GM18517 (cell line): ENCODE results near the gene C1orf56.

Experiments used
- ATAC-seq: cut with Tn5 transposase; IDR thresholded peaks from one replicate; pipeline ENCODE4 v1.9.1; 2021; ENCODE audit warnings: mild to moderate bottlenecking, moderate library complexity; ENCODE audit not compliant: unreplicated experiment

C1orf56 gene

DNA sequence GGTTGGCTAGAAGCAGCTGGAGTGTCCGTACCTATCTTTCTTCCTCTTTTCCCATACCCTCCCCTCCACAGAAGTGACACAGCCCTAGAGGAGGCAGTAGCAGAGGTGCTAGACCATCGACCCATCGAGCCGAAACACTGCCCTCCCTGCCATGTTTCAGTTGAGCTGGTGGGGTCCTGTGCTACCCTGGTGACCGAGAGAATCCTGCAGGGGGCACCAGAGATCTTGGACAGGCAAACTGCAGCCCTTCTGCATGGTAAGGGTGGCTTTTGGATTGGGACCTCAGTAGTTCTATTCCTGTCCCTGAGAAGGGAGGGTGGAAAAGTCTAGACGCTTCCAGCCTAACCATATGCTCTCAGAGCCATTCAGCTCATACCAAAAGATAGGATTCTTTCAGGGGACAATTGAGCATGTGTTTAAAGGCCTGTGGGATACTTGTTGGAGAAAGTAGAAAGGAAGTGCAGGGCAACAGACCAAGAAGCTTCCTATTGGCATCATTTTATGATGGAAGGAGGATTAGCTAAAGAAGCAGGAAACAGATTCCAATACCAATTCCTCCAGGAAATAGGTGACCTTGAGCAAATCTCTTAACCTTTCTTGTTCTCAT lies 22.9 kb upstream of the C1orf56 start:
- ATAC-seq, result no peak

GRCh38 chr1:151026460-151026859 lies 21.1 kb upstream of the C1orf56 start:
- ATAC-seq, result no peak

DNA sequence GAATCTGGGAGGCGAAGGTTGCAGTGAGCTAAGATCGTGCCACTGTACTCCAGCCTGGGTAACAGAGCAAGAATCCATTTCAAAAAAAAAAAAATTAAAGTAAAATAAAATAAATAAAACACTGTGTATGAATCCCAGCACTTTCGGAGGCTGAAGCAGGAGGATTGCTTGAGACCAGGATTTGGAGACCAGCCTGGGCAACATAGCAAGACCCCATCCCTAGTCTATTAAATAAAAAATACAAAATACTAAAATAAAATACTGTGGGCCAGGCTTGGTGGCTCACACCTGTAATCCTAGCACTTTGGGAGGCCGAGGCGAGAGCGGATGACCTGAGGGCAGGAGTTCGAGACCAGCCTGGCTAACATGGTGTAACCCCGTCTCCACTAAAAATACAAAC lies 15.4 kb upstream of the C1orf56 start:
- no peak for ATAC-seq

- no peak for ATAC-seq
Measured at GRCh38 chr1:151035167-151035566, 12.4 kb upstream of the C1orf56 start.

DNA sequence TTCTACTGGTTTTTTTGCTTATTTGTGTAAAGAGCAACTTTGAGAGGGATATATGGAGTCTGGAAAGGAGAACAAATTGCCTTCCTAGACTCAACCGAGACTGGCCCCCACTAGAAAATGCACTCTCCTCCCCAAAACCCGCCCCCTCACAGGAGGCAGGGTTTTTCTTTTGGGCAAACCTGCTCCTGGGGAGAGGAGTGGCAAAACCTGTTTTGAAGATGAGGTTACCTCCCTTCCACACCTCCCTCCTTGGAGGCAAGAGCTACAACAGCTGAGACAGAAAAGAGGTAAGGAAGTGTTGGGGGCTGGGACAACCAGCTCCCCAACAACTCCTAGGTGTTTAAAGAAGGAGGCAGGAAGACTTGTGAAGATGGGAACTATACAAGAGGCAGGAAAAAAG lies 11.2 kb upstream of the C1orf56 start, which contains the start of gene BNIPL:
BNIPL (plus strand) TSS at position 231 of the 400 bp plus-strand sequence; CDS start at position 371, 140 bp downstream.
- no peak for ATAC-seq

DNA sequence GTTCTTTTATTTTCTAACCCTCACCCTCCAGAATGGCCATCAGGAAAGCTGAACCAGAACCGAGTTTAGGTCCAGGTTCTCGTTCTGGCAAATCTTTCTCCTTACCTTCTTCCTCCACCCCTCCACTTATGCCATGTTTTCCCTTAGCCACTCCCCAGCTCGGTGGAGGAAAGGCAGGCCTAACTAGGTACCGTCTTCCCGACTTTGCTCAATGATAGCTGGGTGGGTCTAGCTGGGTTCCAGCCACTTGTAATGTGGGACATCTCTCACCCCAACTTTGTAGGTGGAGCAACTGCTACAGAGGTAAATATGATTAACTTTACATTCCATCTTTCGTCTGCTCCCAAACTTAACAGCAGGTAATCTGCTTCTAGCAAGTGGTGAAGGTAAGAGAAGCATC lies 10.5 kb upstream of the C1orf56 start:
- ATAC-seq, result no peak

DNA sequence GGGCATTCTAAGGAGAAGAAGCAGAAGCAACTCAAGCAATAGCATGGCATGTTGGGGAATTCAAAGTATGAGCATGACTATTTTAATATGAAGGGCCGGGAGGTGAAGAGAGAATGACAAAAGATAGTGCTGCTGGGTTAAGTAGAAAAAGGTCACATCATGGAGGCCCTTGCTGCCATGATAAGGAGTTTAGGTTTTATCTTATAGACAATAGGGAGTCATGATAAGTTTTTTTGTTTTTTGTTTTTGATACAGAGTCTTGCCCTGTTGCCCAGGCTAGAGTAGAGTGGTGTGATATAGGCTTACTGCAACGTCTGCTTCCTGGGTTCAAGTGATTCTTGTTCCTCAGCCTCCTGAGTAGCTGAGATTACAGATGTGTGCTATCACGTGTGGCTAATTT lies 8.0 kb upstream of the C1orf56 start:
- ATAC-seq, result no peak

GRCh38 chr1:151043163-151043562 lies 4.4 kb upstream of the C1orf56 start:
- ATAC-seq, result no peak

DNA sequence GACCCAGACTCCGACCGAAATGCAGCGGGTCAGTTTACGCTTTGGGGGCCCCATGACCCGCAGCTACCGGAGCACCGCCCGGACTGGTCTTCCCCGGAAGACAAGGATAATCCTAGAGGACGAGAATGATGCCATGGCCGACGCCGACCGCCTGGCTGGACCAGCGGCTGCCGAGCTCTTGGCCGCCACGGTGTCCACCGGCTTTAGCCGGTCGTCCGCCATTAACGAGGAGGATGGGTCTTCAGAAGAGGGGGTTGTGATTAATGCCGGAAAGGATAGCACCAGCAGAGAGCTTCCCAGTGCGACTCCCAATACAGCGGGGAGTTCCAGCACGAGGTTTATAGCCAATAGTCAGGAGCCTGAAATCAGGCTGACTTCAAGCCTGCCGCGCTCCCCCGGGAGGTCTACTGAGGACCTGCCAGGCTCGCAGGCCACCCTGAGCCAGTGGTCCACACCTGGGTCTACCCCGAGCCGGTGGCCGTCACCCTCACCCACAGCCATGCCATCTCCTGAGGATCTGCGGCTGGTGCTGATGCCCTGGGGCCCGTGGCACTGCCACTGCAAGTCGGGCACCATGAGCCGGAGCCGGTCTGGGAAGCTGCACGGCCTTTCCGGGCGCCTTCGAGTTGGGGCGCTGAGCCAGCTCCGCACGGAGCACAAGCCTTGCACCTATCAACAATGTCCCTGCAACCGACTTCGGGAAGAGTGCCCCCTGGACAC lies 534 bp downstream of the C1orf56 start:
- ATAC-seq, result peak; percentile 57

- no peak for ATAC-seq
Measured at GRCh38 chr1:151048645-151049032, 1.1 kb downstream of the C1orf56 start.

- no peak for ATAC-seq
Measured at GRCh38 chr1:151049458-151049857, 1.9 kb downstream of the C1orf56 start.

DNA sequence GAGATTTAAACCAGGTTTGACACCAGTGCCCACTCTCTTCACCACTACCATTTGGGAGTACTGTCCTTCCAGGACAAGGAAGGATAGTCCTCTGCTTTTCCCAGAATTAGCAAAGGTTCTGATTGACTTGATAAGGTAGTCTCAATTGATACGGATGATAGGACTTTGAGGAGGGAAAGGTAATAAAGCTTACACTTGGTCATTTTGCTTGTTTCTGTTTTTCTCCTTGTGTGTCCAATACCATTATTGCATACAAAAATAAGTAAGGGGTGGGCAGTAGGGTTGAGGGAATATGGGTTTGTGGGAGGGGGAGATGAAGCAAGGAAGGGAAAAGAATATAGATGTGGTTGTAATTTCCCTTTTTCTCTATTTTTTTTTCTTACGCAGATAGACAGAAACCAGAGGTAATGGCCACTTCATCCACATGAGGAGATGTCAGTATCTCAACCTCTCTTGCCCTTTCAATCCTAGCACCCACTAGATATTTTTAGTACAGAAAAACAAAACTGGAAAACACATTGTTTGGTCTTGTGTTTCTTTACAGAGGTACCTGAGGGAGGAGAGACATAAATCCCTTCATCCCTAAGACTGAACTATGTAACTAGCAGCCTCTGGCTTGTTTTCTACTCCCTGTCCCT lies 2.6 kb downstream of the C1orf56 start:
- no peak for ATAC-seq

DNA sequence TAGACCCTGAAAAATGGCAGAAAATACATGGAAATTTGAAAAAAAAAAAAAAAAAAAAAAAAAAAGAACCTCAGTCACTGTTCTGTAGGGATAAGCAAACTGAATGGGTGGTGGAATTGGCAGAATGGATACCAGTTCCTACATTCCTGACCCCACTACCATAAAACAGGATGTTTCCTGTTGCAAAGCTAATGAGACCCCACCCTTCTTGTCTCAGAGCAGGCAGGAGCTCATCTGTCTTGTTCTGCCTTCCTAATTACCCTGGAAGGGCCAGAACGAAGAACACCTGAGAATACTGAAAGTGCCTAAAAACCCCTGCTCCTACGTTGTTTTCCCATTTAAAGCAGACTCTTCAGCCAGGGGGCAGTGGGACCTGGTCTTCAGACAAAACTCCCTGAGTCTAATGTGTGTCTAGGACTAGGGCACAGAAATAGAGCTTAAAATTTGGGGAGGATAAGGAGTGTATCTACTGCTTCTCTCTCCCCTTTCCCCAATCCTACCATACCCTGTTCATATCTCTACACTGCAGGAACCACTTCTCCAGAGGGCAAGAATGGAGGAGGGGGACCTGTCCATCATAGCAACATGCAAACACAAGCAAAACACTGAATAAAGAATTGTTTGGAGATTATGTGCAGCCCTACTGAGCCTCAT lies 3.9 kb downstream of the C1orf56 start:
- ATAC-seq, result no peak

DNA sequence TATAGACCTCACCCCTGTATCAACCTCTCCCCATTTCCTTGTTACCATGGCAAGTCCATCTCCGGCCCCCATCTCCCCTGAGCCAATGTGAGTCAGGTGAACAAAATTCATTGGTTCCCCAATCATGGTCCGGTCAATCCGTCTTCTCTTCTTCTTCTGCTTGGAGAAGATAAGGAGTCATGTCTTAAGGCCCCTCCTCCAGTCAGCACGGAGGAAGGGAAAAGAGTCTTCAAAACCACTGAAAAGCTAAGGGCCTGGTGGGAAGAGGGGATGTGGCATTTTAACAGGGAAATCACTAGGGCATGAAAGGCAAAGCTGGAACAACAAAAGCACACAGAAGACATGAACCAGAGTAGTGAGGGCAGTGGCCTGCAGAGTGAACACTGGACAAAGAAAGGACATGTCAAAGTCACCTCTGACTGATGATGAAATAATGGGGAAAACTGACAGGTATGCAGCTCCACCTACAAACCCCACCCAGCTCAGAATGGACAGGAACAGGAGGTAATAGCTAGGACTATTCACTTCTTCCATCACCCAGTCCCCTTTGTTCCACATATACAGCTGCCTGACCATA lies 7.5 kb downstream of the C1orf56 start:
- ATAC-seq, result no peak

- ATAC-seq, result no peak
Measured at GRCh38 chr1:151055581-151055980, 8.0 kb downstream of the C1orf56 start.

- ATAC-seq, result no peak
Measured at GRCh38 chr1:151056149-151056548, 8.6 kb downstream of the C1orf56 start.

DNA sequence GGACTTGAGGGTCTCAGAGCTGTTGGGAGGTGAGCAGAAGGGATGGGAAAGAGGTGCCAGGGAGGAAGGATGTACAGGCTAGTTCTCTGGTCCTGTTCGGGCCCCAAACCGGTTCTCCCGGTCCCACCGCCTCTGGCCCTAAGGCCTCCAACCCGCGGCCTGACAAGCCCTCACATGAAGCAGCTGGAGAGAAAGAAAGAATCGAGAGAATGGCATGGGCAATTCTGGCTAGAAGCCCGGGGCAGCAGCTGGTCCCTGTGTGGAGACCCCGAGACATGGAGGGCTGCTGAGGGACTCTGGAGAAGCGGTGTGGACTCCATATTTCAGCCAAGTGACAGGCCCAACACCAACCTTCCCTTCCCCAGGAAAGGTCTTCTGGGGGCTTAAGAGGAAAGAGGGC lies 11.1 kb downstream of the C1orf56 start:
- no peak for ATAC-seq

GRCh38 chr1:151059109-151060006 lies 11.8 kb downstream of the C1orf56 start, which contains the start of gene CDC42SE1:
Gene CDC42SE1, minus strand, starts transcription at chr1:151059622. Its CDS starts 3,892 bp downstream, at chr1:151055730.
- peak; percentile 66 for ATAC-seq

DNA sequence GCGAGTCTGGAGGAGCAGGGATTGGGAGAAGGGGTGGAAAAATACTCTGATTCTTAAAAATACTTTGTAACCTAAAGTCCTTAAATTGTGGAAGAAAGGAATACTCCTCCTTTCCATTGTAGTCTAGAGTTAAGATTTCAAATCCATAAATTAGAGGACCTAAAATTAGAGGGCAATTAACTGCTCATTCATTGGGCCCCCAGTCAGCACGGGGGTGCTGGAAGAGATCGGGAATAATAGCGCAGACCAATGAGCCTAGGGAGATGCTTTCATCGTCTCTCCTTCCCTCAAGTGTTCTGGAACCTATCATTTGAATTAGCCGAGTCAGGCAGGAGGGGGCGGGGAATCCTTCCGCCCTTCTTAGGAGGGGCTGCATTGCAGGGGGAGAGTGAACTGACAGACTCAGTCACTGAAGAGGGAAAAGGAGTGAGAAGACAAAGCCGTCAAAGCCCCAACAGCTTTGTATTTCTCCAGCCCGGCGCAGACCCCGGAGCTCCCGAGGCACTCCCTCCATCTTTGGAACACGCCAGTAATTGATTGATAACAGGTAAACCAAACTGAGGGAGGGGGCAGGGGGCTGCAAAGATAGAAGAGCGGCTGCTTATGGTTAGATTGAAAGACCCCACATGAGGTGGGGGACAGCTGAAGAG lies 12.6 kb downstream of the C1orf56 start, which contains the start of gene MLLT11:
MLLT11 (plus strand) TSS at position 391 of the 650 bp plus-strand sequence. CDS start 6,828 bp downstream, outside the sequence.
- no peak for ATAC-seq
